DMS114 treated with DMSO at 0.1 percent for 48 hours (cell line): Measurements from ENCODE around the gene ZBTB8B.
"Not testable (repeated sequence)": the region's sequence is repeated elsewhere in the genome, so short reads cannot be mapped to it uniquely, and the experiment has no call there.

Source experiments
- DNase-seq: peaks from one replicate; lab custom pipeline; 2025; ENCODE audit not compliant: unreplicated experiment; lab: John Stamatoyannopoulos, UW

The ZBTB8B gene

GRCh38 chr1:32464716-32465577, at the start of gene ZBTB8B:
Gene ZBTB8B, plus strand, starts transcription at chr1:32465072. Its CDS starts 5,553 bp downstream, at chr1:32470625.
- peak; percentile 98 for DNase-seq

- DNase-seq: no peak
These were observed 43.1 kb upstream of the ZBTB8B start for GRCh38 chr1:32421775-32422174.

GRCh38 chr1:32426489-32427255, 38.2 kb upstream of the ZBTB8B start:
- peak; percentile 29 for DNase-seq

- no peak for DNase-seq
These were observed 37.5 kb upstream of the ZBTB8B start for GRCh38 chr1:32427264-32427963.

GRCh38 chr1:32431736-32432400, 33.0 kb upstream of the ZBTB8B start:
- DNase-seq: no peak

GRCh38 chr1:32438136-32438535, 26.7 kb upstream of the ZBTB8B start:
- DNase-seq: no peak

GRCh38 chr1:32438777-32439176, 26.1 kb upstream of the ZBTB8B start:
- DNase-seq: not testable (repeated sequence)

- not testable (repeated sequence) for DNase-seq
These were observed 23.4 kb upstream of the ZBTB8B start for GRCh38 chr1:32441467-32441866.

- no peak for DNase-seq
These were observed 17.2 kb upstream of the ZBTB8B start for GRCh38 chr1:32447469-32448185.

- peak; percentile 7 for DNase-seq
These were observed 16.6 kb upstream of the ZBTB8B start for GRCh38 chr1:32448186-32448772.

- peak; percentile 4 for DNase-seq
These were observed 16.0 kb upstream of the ZBTB8B start for GRCh38 chr1:32448773-32449456.

- DNase-seq: not testable (repeated sequence)
These were observed 15.4 kb upstream of the ZBTB8B start for GRCh38 chr1:32449457-32449831.

- DNase-seq: no peak
These were observed 10.1 kb upstream of the ZBTB8B start for GRCh38 chr1:32454726-32455125.

- DNase-seq: no peak
These were observed 8.9 kb upstream of the ZBTB8B start for GRCh38 chr1:32455958-32456357.

GRCh38 chr1:32458798-32459197, 6.1 kb upstream of the ZBTB8B start:
- DNase-seq: not testable (repeated sequence)

GRCh38 chr1:32462977-32463376, 1.9 kb upstream of the ZBTB8B start:
- not testable (repeated sequence) for DNase-seq

- DNase-seq: peak; percentile 38
These were observed 619 bp upstream of the ZBTB8B start for GRCh38 chr1:32464191-32464715.

GRCh38 chr1:32465578-32465933, 684 bp downstream of the ZBTB8B start:
- no peak for DNase-seq

GRCh38 chr1:32466761-32467160, 1.9 kb downstream of the ZBTB8B start:
- DNase-seq: no peak
